ENCODE measurements around the gene MEX3A.

- TF ChIP-seq CREB1 (IDR thresholded peaks at IDR 0.05; ENCODE audit: low read depth) (no peak), YY1 (IDR thresholded peaks at IDR 0.05; ENCODE audit: low read depth) (no peak), TEAD4 (IDR thresholded peaks at IDR 0.05) (no peak), EP300 (IDR thresholded peaks at IDR 0.05; ENCODE audit: borderline replicate concordance) (no peak), ZBTB7A (IDR thresholded peaks at IDR 0.05; ENCODE audit: low read depth) (no peak), USF1 (IDR thresholded peaks at IDR 0.05) (no peak), MAX (IDR thresholded peaks at IDR 0.05) (no peak), FOXM1 (IDR thresholded peaks at IDR 0.05; ENCODE audit: borderline replicate concordance, low read depth) (no peak), RAD21 (IDR thresholded peaks at IDR 0.05; ENCODE audit: low read depth) (no peak), REST (IDR thresholded peaks at IDR 0.05; ENCODE audit: low read depth) (no peak), TAF1 (IDR thresholded peaks at IDR 0.05; ENCODE audit: low read depth) (no peak), CEBPB (IDR thresholded peaks at IDR 0.05) (no peak), EGR1 (IDR thresholded peaks at IDR 0.05) (no peak)
These were observed 16.4 kb downstream of the MEX3A start for GRCh38 chr1:156065871-156066270.

Measured in Ishikawa (cell line).